HG03571 (cell line): ENCODE data around the gene ZFPM1.
"Not testable (repeated sequence)": the region's sequence is repeated elsewhere in the genome, so short reads cannot be mapped to it uniquely, and the experiment has no call there.

Source experiments
- ATAC-seq: cut with Tn5 transposase; IDR thresholded peaks from one replicate; pipeline ENCODE4 v1.9.1; 2021; ENCODE audit not compliant: unreplicated experiment

Gene ZFPM1

DNA sequence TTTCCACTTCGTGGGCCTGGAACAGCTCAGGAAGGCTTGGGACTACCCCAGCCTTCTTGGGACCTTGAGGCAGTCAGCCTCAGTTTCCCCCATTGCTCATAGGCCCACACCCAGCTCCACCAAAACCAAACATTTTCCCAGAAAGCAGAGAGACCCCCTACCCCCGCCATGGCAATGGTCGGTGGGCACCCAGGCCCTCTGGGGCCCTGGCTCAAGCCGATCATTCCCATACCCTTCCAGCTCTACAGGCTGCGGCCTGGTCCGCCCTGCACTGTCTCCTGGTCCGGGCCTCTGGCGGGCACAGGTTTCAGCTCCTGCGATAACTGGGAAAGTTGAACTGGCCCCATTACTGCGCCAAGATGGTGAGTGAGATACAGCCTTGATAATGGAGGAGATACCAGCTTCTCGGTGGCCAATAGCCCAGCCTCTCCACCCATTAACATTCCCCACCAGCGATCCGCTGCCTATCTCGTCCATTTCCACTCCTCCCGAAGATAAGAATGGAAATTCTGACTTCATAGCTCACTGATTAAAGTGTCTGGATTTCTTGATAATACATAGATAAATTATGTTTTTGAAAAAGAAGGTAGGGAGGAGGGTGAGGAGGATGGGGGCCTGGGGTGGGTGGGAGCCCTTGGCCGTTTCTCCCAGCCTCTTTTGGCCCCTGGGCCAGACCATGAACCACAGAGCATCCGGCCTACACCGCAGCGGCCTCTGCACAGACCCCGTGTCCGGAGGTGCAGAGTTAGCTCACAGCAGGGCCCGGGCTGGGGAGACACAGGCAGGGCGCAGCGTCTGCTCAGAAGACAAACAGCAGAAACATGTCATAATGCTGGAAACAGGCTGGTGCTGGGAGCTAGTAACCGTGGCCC lies 11.6 kb downstream of the ZFPM1 start:
- ATAC-seq = no peak

GRCh38 chr16:88465387-88465983 lies 12.4 kb downstream of the ZFPM1 start:
- ATAC-seq = no peak

DNA sequence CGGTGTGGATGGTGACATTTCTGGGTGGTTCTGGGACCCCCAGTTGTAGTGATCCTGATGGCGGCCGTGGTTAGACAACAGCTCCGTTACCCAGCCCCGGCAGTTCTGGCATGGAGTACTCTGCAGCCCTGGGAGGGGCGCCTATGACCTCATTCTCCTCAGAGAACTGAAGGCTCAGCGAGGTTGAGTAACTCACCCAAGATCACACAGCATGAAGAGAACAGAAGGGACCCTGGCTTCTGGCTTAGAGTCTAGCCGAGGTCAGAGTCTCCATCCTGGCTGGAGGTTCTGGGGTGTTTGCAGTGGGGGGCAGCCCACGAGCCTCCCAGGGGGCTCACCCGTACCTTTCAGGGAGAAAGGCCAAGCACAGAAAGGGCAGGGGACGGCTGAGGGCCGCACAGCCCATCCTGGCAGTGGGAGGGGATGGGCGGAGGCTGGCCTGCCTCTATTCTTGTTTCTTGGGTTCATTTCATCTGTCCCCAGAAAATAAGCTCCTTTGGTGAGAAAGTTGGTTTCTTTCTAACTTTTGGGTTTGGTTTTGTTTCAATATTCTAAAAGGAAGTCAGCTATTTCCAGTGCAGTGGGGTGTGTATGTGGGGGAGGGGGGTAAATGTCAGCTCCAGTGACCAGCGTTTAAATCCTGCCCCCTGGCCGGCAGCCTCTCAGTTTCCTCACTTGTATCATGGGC lies 13.2 kb downstream of the ZFPM1 start:
- no peak for ATAC-seq

DNA sequence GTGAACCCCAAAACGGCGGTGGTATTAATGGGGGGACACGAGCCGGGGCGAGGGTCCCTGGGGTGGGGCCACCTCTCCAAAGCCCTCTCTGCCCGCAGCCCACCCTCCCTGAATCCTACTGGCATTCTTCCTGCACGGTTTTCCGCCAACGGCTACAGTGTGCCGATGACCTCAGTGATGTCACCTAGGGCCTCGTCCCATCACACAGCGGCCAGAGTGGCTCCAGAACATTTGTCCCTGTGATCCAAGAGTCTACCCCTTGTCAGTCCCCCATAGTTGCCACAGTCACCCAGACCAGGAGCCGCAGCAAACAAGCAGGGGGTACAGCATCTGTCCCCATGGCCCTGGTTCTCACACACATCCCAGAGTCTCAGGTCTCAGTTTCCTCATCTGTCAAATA lies 13.9 kb downstream of the ZFPM1 start:
- ATAC-seq = no peak

- no peak for ATAC-seq
Observed at GRCh38 chr16:88467541-88467944, 14.5 kb downstream of the ZFPM1 start.

- ATAC-seq = no peak
Observed at GRCh38 chr16:88468275-88469129, 15.4 kb downstream of the ZFPM1 start.

DNA sequence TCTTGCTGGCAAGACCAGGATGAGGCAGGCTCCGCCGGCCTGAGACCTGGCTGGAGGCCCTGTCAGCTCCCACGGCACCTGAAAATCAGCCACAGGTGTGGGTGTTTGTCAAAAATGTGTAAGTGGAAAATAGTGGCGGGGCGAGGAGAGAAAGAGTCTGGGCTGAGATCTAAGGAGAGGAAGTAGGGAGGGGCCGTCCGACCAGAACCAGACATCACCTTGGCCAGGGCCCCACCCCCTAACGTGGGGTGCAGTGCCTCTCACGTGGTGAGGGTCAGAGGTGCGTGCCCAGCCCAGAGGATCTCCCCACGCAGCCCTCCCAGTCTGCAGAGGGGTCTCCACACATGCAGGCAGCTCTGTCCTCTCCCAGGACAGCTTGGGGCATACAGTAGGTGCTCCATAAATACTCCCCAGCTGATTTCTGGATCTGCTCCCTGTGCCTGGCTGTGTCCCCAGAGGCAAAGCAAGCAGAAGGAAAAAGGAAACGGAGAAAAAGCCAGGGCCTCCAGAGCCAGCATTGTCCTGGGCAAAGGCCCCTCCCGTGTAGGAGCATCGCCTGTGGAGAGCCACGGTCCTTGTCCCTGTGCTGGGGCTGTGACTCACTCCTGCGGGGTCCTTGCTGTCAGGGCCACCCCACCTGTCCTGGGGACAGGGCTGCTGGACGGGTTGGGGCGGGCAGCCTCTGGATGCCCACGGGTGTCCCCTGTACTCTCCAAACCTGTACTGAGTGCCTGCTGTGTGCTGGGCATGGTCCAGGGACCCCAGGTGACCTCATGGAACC lies 16.7 kb downstream of the ZFPM1 start:
- ATAC-seq = no peak

GRCh38 chr16:88470396-88470680 lies 17.3 kb downstream of the ZFPM1 start:
- ATAC-seq = not testable (repeated sequence)

DNA sequence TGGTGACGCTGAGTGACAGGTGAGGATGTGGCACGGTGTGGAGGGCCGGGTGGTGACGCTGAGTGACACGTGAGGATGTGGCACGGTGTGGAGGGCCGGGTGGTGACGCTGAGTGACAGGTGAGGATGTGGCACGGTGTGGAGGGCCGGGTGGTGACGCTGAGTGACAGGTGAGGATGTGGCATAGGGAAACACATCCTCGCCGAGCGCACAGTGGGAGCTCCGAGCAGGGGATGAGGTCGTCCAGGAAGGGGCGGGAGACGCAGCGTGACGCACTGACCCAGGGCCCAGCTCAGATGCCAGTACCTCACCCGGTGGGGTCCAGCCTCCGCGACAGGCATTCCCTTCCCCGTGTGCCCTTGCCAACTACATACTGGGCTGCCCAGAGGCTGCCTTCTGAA lies 17.6 kb downstream of the ZFPM1 start:
- ATAC-seq = not testable (repeated sequence)

DNA sequence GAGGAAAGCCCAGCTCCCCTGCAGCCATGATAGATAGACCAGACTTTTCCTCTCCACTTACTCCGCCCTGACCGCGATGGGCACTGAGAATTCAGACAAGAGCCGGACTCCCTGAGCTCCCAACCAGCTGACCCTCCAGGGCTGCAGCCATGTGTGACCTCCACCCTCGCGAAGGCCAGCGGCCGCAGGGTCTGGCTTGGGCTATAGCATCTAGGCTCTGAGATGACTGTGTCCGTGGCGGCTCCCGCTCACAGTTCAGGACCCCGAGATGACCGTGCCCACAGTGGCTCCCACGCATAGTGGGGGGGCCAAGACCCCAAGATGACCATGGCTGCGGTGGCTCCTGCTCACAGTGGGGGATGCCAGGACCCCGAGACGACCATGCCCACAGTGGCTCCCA lies 18.0 kb downstream of the ZFPM1 start:
- no peak for ATAC-seq

DNA sequence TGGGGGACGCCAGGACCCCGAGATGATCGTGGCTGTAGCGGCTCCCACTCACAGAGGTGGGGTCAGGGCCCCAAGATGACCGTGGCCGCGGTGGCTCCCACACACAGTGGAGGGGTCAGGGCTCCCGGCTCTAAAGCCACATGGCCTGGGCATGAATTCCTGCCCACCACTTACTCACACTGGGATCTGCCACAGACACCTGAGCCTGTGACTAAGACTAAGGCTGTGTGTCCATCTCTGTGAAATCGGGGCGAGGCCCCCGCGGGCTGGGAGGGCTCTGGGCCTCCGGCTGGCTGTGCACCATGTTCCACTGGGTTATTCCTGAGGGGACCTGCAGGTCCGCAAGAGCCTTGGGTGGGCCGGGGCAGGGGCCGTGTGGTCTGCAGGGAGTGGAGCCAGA lies 18.5 kb downstream of the ZFPM1 start:
- no peak for ATAC-seq

- no peak for ATAC-seq
Observed at GRCh38 chr16:88472069-88472468, 19.0 kb downstream of the ZFPM1 start.

DNA sequence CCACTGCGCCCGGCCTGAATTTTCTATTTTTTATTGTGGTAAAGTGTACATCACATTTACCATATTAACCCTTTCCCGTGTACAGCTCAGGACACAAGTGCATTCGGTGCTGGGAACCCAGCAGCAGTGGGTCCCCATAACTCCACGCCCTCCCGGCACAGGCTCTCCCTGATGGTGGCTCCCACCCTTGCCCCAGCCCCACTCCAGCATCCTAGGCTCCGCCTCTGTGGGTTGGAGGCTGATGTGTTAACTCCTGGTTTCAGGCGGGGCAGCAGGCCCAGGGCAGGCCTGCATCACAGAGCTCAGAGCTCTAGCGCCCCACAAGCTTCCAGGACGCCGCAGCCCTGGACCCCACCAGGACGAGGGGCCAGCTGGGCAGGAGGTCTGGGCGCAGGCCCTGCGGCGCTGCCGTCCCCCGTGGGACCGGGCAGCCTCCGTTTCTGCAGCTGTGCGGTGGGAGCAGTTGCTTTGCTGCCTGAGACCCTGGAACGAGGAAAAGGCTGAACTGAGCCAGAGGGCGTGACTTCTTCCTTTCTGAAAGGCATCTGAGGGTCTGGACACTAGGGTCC lies 19.6 kb downstream of the ZFPM1 start:
- no peak for ATAC-seq

DNA sequence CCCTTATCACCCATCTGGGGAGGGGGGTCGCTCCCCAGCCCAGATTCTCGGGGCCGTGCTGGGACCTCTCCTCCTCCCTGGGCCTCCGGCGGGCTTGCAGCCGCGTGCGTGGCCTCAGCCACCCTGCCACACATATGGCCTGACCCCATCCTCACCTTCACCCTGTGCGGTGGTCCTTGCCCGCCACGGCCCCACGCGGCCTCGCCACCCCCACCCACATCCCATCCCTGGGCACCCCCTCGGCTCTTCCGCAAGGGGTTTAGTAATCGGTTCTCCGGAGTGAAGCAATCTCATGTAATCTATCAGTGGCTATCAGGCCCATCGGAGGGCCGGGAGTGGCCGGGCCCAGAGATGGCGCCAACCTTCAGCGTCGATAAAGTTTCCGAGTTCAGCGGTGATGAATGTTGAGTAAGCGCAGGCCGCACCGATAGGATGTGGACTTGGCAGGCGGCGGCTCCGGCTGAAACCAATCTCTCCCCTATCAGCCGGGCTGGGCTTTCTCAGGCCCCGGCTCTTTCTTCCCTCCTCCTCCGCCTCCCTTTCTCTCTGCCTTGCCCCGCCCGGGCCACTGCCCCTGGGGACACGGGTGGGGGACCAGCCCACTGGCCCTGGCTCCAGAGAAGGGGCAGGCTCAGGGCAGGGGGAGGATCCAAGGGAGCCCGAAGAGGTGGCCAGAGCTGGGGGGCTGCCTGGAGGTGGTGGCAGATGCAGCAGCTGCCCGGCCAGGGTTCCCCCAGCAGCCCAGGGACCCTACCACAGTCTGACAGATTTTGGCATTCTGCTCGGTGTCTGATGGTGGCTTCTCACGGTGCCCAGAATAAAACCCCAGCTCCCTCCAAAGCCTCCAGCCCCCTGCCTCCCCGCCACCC lies 20.8 kb downstream of the ZFPM1 start:
- no peak for ATAC-seq

GRCh38 chr16:88475037-88475436 lies 22.0 kb downstream of the ZFPM1 start:
- no peak for ATAC-seq

DNA sequence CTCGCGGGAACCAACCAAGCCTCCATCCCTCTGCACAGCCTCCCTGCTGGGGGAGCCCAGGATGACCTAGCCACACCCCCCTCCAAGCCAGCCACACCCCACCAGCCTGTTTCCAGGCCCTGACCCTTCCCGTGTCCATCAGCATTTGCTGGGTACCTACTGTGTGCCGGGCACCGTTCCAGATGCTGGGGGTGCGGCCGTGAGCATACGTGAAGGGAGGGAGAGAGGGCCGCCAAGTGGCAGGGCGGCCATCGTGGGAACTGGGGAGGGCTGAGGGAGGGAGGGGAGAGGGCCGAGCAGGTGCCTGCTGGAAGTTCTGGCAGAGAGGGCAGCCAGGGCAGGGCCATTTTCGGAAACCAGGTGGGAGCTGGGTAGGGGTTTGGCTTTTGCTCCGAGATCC lies 23.1 kb downstream of the ZFPM1 start:
- ATAC-seq = no peak

DNA sequence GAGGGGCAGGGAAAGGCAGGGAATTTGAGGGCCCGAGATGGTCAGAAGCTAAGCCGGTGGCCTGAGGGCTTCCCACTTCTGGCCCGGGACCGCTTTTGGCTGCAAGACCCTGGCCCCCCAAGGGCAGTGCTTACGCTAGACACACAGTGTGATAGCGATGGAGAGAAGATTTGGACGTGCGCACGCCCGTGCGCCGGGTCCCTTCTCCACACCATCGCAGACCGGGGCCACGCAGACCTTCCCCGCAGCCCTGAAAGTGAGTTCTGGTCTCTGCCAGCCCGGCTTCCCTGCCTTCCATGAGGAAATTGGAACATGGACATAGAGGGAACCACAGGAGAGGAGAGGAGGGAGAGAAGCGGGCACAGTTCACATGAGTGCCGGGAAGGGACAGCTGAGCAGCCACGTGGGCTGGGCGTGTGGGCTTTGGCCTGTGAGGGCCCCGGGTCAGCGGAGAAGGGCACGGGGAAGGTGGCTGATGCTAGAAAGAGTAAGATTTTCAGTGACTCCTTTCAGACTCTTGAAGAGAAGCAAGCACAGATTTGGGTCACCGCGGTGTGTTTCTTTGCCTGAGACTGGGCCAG lies 23.8 kb downstream of the ZFPM1 start:
- no peak for ATAC-seq

DNA sequence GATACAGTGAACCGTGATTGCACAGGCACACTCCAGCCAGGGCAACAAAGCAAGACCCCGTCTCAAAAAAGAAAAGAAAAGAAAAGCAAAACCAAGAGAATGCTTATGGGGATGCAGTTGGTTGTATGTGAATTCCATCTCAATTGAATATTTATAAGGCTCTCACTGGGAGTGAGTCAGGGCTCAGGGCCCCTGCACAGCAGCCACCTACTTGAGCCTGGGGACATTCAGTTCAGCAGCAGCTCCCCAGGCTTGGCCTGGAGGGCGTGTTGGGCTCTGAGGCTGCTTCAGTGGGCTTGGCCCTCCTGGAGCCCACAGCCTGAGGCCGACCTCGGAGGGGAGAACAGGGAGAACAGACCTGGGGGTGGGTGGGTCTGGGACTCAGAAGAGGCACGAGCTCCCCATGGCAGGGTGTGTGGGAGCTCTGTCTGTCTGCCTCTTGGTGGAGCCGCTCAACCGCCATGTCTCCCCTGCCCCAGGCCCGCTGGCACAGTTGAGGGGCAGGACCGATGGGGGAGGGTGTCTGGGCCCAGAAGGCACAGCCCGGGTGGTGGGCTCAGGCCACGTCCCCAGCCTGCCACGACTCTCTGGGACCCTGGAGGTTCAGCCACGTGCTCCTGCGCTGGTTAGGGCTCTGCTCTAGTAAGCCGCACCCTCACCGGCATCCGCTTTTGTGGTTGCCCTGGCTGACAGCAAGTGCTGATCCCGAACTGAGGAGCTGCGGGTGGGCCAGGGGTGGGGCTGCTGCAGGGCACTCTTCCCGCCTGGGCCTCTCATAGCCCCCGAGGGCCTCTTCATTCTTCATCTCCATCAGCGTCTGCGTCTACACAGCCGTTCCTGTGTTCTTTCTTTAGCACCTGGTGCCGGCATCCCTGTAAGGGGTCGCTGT lies 24.8 kb downstream of the ZFPM1 start:
- ATAC-seq = no peak
